ENCODE data around the gene FBXL19. TPM values are rescaled to one million over a fixed set of nuclear protein-coding genes. Genes with fewer than 3 reads are reported as not detected.

Gene FBXL19
- total and polyA plus RNA-seq, 2 donors (not counting 1 experiment from before 2014, with no cell fraction given): 3.1 to 14.5 TPM

DNA sequence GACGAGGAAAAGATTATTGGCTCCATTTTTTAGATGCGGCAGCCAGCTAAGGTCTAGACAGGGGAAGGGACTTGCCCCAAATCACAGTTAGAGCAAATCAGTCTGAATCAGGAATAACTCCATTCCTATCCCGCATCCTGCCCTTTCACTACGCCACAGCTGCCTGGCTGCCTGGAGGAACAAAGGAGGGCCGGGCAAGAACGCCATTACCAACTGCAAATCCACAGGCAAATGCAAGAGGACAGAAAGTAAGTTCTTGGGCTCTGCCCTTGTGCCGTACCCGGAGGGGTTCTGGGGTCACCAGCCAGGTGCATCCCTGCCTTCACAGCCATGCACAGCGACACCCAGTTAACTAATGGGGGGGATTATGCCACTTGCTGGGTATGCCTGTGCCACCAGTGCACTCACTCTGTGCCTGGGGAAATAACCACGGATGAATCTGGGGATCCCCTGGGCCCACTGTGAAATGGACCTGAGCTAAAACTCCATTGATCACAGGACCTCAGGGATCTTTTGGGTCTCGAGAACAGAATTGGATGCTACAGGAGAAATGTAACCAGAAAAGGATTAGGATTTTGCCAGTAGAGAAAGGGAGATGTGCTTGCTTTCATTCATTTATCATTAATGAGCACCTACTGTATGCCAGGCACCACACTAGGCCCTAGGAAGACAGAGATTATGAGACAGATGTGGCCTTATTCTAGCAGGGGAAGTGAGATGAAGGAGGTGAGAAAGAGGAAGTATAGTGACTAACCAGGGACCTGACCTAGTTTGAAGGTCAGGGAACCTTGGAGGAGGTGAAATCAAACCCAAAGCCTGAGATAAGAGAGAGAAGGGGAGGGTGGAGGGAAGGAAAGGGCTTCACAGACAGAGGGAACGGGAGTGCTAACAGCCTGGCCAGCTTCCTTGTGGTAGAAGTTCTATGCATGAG lies 47.2 kb upstream of the FBXL19 start:
- no peaks in the 10 kb centered on the region for H3K27me3 ChIP-seq (ENCODE audit: control insufficient read depth, insufficient read depth, low read length)
- peak overlapping the region; percentile 87 for H3K4me2 ChIP-seq (ENCODE audit: extremely low read depth, insufficient read depth, low read length)
- H3K9ac ChIP-seq (ENCODE audit: insufficient read depth, low read length): peak overlapping the region; percentile 74
- peak overlapping the region; percentile 18 for H2AFZ ChIP-seq (ENCODE audit: low read length)
- peaks cover 10% of the 10 kb centered on the region for H3K79me2 ChIP-seq (ENCODE audit: control insufficient read depth, insufficient read depth, low read length)
- peaks cover 2% of the 10 kb centered on the region for H3K36me3 ChIP-seq (ENCODE audit: control insufficient read depth, insufficient read depth, low read length)
- H3K4me1 ChIP-seq (ENCODE audit: control insufficient read depth, extremely low read depth, insufficient read depth, low read length): peaks cover 7% of the 10 kb centered on the region
- H3K9me3 ChIP-seq (ENCODE audit: control insufficient read depth, insufficient read depth, low read depth, low read length): no peaks in the 10 kb centered on the region
- no peak for TF ChIP-seq EZH2 (IDR thresholded peaks at IDR 0.05; ENCODE audit: low read length, missing control alignments)
- TF ChIP-seq, protein P1, sequence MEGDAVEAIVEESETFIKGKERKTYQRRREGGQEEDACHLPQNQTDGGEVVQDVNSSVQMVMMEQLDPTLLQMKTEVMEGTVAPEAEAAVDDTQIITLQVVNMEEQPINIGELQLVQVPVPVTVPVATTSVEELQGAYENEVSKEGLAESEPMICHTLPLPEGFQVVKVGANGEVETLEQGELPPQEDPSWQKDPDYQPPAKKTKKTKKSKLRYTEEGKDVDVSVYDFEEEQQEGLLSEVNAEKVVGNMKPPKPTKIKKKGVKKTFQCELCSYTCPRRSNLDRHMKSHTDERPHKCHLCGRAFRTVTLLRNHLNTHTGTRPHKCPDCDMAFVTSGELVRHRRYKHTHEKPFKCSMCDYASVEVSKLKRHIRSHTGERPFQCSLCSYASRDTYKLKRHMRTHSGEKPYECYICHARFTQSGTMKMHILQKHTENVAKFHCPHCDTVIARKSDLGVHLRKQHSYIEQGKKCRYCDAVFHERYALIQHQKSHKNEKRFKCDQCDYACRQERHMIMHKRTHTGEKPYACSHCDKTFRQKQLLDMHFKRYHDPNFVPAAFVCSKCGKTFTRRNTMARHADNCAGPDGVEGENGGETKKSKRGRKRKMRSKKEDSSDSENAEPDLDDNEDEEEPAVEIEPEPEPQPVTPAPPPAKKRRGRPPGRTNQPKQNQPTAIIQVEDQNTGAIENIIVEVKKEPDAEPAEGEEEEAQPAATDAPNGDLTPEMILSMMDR (conservative IDR thresholded peaks at IDR 0.05 in 1 of 2, IDR thresholded peaks at IDR 0.05 in 1 of 2; ENCODE audit: low read depth in 1 of 2, low read length in 2 of 2): no peak
- peak overlapping the region; percentile 77 for H3K27ac ChIP-seq (ENCODE audit: insufficient read depth, low read length)
- H3K4me3 ChIP-seq (replicated peaks in 1 of 4; ENCODE audit: control extremely low read depth in 1 of 4, insufficient read depth in 1 of 4, low read depth in 3 of 4, low read length in 4 of 4): peak overlapping the region; percentile 50 to 90 (median 78)
- DNase-seq (ENCODE audit: low read depth in 2 of 2): peak in 1 of 2 donors; percentile 39
- H4K20me1 ChIP-seq (ENCODE audit: control insufficient read depth, extremely low read depth, insufficient read depth, low read length): no peaks in the 10 kb centered on the region

DNA sequence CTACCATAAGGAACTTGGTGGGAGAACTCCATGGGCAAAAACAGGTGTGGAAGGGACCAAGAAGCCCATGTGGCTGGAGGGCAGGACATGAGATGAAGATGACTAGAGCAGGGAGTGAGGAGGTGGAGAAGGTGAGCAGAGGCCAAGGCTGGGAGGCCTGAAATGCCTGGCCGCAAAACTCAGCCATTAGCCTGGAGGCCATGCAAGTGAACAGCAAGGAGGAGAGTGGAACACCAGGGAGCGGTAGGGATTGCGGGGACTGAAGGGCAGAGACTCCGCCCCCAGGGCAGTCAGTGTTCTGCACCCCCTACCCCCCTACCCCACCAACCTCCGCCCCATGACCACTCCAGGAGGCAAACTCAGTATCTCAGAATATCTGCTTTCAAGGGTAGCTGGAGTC lies 46.5 kb upstream of the FBXL19 start:
- DNase-seq (ENCODE audit: low read depth in 2 of 2): no peak
- peak overlapping the region in 3 of 4 experiments; percentile 50 to 90 (median 88) for H3K4me3 ChIP-seq (replicated peaks in 1 of 4; ENCODE audit: control extremely low read depth in 1 of 4, insufficient read depth in 1 of 4, low read depth in 3 of 4, low read length in 4 of 4)
- peaks cover 2% of the 10 kb centered on the region for H3K36me3 ChIP-seq (ENCODE audit: control insufficient read depth, insufficient read depth, low read length)

More for the DNA sequence above, 46.5 kb upstream of the FBXL19 start:
- H3K9ac ChIP-seq (ENCODE audit: insufficient read depth, low read length): no peak overlapping the region
- H3K27ac ChIP-seq (ENCODE audit: insufficient read depth, low read length): peak overlapping the region; percentile 77
- peaks cover 7% of the 10 kb centered on the region for H3K4me1 ChIP-seq (ENCODE audit: control insufficient read depth, extremely low read depth, insufficient read depth, low read length)
- peaks cover 10% of the 10 kb centered on the region for H3K79me2 ChIP-seq (ENCODE audit: control insufficient read depth, insufficient read depth, low read length)
- TF ChIP-seq, protein P1 (conservative IDR thresholded peaks at IDR 0.05 in 1 of 2, IDR thresholded peaks at IDR 0.05 in 1 of 2; ENCODE audit: low read depth in 1 of 2, low read length in 2 of 2): no peak
- no peak for TF ChIP-seq EZH2 (IDR thresholded peaks at IDR 0.05; ENCODE audit: low read length, missing control alignments)
- peak overlapping the region; percentile 87 for H3K4me2 ChIP-seq (ENCODE audit: extremely low read depth, insufficient read depth, low read length)
- H3K9me3 ChIP-seq (ENCODE audit: control insufficient read depth, insufficient read depth, low read depth, low read length): no peaks in the 10 kb centered on the region
- H4K20me1 ChIP-seq (ENCODE audit: control insufficient read depth, extremely low read depth, insufficient read depth, low read length): no peaks in the 10 kb centered on the region
- H2AFZ ChIP-seq (ENCODE audit: low read length): no peak overlapping the region
- H3K27me3 ChIP-seq (ENCODE audit: control insufficient read depth, insufficient read depth, low read length): no peaks in the 10 kb centered on the region

Data from fibroblast of lung (primary cell).